HG02759 (cell line): ENCODE results near the gene FBXL16.
A peak's percentile ranks its signal among the peaks of the same experiment; 100 is the strongest.

ENCODE experiments used
- ATAC-seq: cut with Tn5 transposase; IDR thresholded peaks from one replicate; pipeline ENCODE4 v1.9.1; 2021; ENCODE audit warnings: mild to moderate bottlenecking, moderate library complexity; ENCODE audit not compliant: unreplicated experiment

FBXL16 gene

GRCh38 chr16:666572-666971 lies 39.0 kb downstream of the FBXL16 start:
- no peak for ATAC-seq

GRCh38 chr16:662597-662996 lies 43.0 kb downstream of the FBXL16 start:
- ATAC-seq: no peak

- no peak for ATAC-seq
Measured at GRCh38 chr16:662095-662494, 43.5 kb downstream of the FBXL16 start.

GRCh38 chr16:661184-661821 lies 44.3 kb downstream of the FBXL16 start:
- no peak for ATAC-seq

GRCh38 chr16:660459-661183 lies 45.0 kb downstream of the FBXL16 start:
- ATAC-seq: peak; percentile 45

- no peak for ATAC-seq
Measured at GRCh38 chr16:660132-660458, 45.5 kb downstream of the FBXL16 start.

- no peak for ATAC-seq
Measured at GRCh38 chr16:659618-660017, 46.0 kb downstream of the FBXL16 start.

- no peak for ATAC-seq
Measured at GRCh38 chr16:658679-659571, 46.7 kb downstream of the FBXL16 start.

- no peak for ATAC-seq
Measured at GRCh38 chr16:657487-657886, 48.1 kb downstream of the FBXL16 start.

- no peak for ATAC-seq
Measured at GRCh38 chr16:654034-654433, 51.6 kb downstream of the FBXL16 start.

- ATAC-seq: no peak
Measured at GRCh38 chr16:652454-653305, 52.9 kb downstream of the FBXL16 start.

GRCh38 chr16:651844-652243 lies 53.8 kb downstream of the FBXL16 start:
- no peak for ATAC-seq

- peak; percentile 10 for ATAC-seq
Measured at GRCh38 chr16:649631-650030, 56.0 kb downstream of the FBXL16 start.

GRCh38 chr16:648781-649589 lies 56.6 kb downstream of the FBXL16 start, which contains the start of gene WDR90:
Gene WDR90 (plus strand): TSS chr16:649365. CDS start chr16:649417, 52 bp downstream.
- peak; percentile 83 for ATAC-seq

GRCh38 chr16:648071-648780 lies 57.4 kb downstream of the FBXL16 start:
- ATAC-seq: no peak

GRCh38 chr16:647173-647902 lies 58.3 kb downstream of the FBXL16 start:
- ATAC-seq: no peak

- ATAC-seq: no peak
Measured at GRCh38 chr16:646679-647172, 58.9 kb downstream of the FBXL16 start.
